Skeletal muscle tissue (tissue), 5 donors: ENCODE results near the gene WDR48. TPM values are rescaled to one million over a fixed set of nuclear protein-coding genes. Genes with fewer than 3 reads are reported as not detected.

ENCODE experiments used
- H3K27ac ChIP-seq: one replicate; pipeline ENCODE4 v1.7.0; 2013; ENCODE audit warnings: mild to moderate bottlenecking, low read depth, low read length, inconsistent platforms
- H3K27me3 ChIP-seq, 3 donors: one replicate each; pipeline ENCODE4 v1.7.0; 2013; ENCODE audit warnings: low read length in 3 of 3; ENCODE audit not compliant: control insufficient read depth in 3 of 3, insufficient read depth in 3 of 3
- H3K36me3 ChIP-seq, 3 donors: one replicate each; pipeline ENCODE4 v1.7.0; 2013; ENCODE audit warnings: low read length in 3 of 3; ENCODE audit not compliant: control insufficient read depth in 3 of 3, insufficient read depth in 3 of 3
- H3K4me1 ChIP-seq, 3 donors: one replicate each; pipeline ENCODE4 v1.7.0; 2013; ENCODE audit warnings: low read length in 3 of 3, mild to moderate bottlenecking in 3 of 3; ENCODE audit not compliant: control insufficient read depth in 3 of 3, insufficient read depth in 3 of 3
- H3K4me3 ChIP-seq, 3 donors: one replicate each; pipeline ENCODE4 v1.7.0; 2013; ENCODE audit warnings: low read length in 3 of 3
- H3K9ac ChIP-seq, 3 donors: one replicate each; pipeline ENCODE4 v1.7.0; 2013; ENCODE audit warnings: low read length in 3 of 3, mild to moderate bottlenecking in 3 of 3, moderate library complexity in 2 of 3, low read depth in 1 of 3
- H3K9me3 ChIP-seq, 3 donors: one replicate each; pipeline ENCODE4 v1.7.0; 2013; ENCODE audit warnings: low read length in 3 of 3; ENCODE audit not compliant: control insufficient read depth in 3 of 3
- small RNA-seq: library from RNA; depleted of rRNA; stranded (forward); fragments of <200 nt; gene quantifications from one replicate; pipeline ENCODE3, GENCODE V24; 2014
- total RNA-seq: library from RNA; depleted of rRNA; stranded (reverse); fragments of >200 nt; gene quantifications from one replicate; pipeline ENCODE4 v1.2.3, GENCODE V29; 2014
- donor health status: Osteomylitis.

WDR48 gene
- total RNA-seq, 1 donor from 2014 or later, result 39.1 TPM

- no peaks in the 10 kb centered on the region for H3K9me3 ChIP-seq
- no peaks in the 10 kb centered on the region for H3K27me3 ChIP-seq
- no peak overlapping the region for H3K4me3 ChIP-seq
- peaks cover 31 to 50% (median 49%) of the 10 kb centered on the region in 3 donors for H3K4me1 ChIP-seq
- peaks cover 43 to 54% (median 51%) of the 10 kb centered on the region in 3 donors for H3K36me3 ChIP-seq
- peak overlapping the region; percentile 59 for H3K27ac ChIP-seq
- H3K9ac ChIP-seq, result peak overlapping the region; percentile 10 to 47 (median 27)
Observed at GRCh38 chr3:39141171-39141995, 89.6 kb downstream of the WDR48 start.

- H3K27me3 ChIP-seq, result no peaks in the 10 kb centered on the region
- no peaks in the 10 kb centered on the region for H3K9me3 ChIP-seq
- peaks cover 38 to 57% (median 56%) of the 10 kb centered on the region in 3 donors for H3K4me1 ChIP-seq
- H3K9ac ChIP-seq, result peak overlapping the region in 2 of 3 donors; percentile 50 to 65
- H3K27ac ChIP-seq, result peak overlapping the region; percentile 59
- H3K4me3 ChIP-seq, result no peak overlapping the region
- peaks cover 44 to 57% (median 54%) of the 10 kb centered on the region in 3 donors for H3K36me3 ChIP-seq
Observed at GRCh38 chr3:39142067-39142466, 90.3 kb downstream of the WDR48 start.

- Histone ChIP-seq H3K36me3 (peaks cover 44 to 55% (median 54%) of the 10 kb centered on the region in 3 donors), H3K9ac (no peak overlapping the region), H3K9me3 (no peaks in the 10 kb centered on the region), H3K4me3 (no peak overlapping the region), H3K27ac (peak overlapping the region; percentile 59), H3K27me3 (no peaks in the 10 kb centered on the region), H3K4me1 (peaks cover 50 to 69% (median 68%) of the 10 kb centered on the region in 3 donors)
Observed at GRCh38 chr3:39143051-39143885, 91.5 kb downstream of the WDR48 start.

GRCh38 chr3:39144095-39144747 lies 92.4 kb downstream of the WDR48 start:
- Histone ChIP-seq H3K9ac (peak overlapping the region in 1 of 3 donors; percentile 33), H3K27ac (no peak overlapping the region)

GRCh38 chr3:39144748-39145380 lies 93.0 kb downstream of the WDR48 start:
- Histone ChIP-seq H3K27me3 (no peaks in the 10 kb centered on the region), H3K4me1 (peaks cover 65 to 82% (median 80%) of the 10 kb centered on the region in 3 donors), H3K9me3 (no peaks in the 10 kb centered on the region), H3K9ac (peak overlapping the region in 1 of 3 donors; percentile 11), H3K4me3 (no peak overlapping the region), H3K27ac (no peak overlapping the region), H3K36me3 (peaks cover 44 to 54% (median 53%) of the 10 kb centered on the region in 3 donors)

More at GRCh38 chr3:39144095-39144747, 92.4 kb downstream of the WDR48 start:
- Histone ChIP-seq H3K4me1 (peaks cover 58 to 76% (median 75%) of the 10 kb centered on the region in 3 donors), H3K36me3 (peaks cover 44 to 54% (median 53%) of the 10 kb centered on the region in 3 donors), H3K4me3 (no peak overlapping the region), H3K9me3 (no peaks in the 10 kb centered on the region), H3K27me3 (no peaks in the 10 kb centered on the region)

- peak overlapping the region in 1 of 3 donors; percentile 65 for H3K4me3 ChIP-seq
- no peaks in the 10 kb centered on the region for H3K27me3 ChIP-seq
- H3K9ac ChIP-seq, result peak overlapping the region; percentile 34 to 76 (median 51)
- peaks cover 75 to 85% (median 85%) of the 10 kb centered on the region in 3 donors for H3K4me1 ChIP-seq
- no peaks in the 10 kb centered on the region for H3K9me3 ChIP-seq
- peaks cover 40 to 53% (median 51%) of the 10 kb centered on the region in 3 donors for H3K36me3 ChIP-seq
- H3K27ac ChIP-seq, result peak overlapping the region; percentile 99
Observed at GRCh38 chr3:39146083-39146501, 94.3 kb downstream of the WDR48 start.

Small RNA genes within 50 kb of the gene (small RNA-seq; reads per million reads assigned to genes)
- not detected for gene RNU6-1227P

Other genes with a start within 250 kb of the WDR48 start
- not detected for gene SCN10A, start 235.8 kb upstream of the WDR48 start, total RNA-seq
- 2.6 TPM for gene SCN11A, start 72 bp upstream of the WDR48 start, total RNA-seq
- gene GORASP1, start 55.6 kb downstream of the WDR48 start, total RNA-seq, result 11.5 TPM
- gene TTC21A, start 55.7 kb downstream of the WDR48 start, total RNA-seq, result 1.0 TPM
- 8.9 TPM for gene CSRNP1, start 101.6 kb downstream of the WDR48 start, total RNA-seq
- gene XIRP1, start 140.6 kb downstream of the WDR48 start, total RNA-seq, result 30.8 TPM
- gene CX3CR1, start 228.0 kb downstream of the WDR48 start, total RNA-seq, result 3.1 TPM